Glomerular visceral epithelial cell (primary cell): ENCODE results near the gene DENR.
"Not testable (repeated sequence)": the region's sequence is repeated elsewhere in the genome, so short reads cannot be mapped to it uniquely, and the experiment has no call there.

Experiments
- DNase-seq: peaks from one replicate; pipeline ENCODE4 v3.0.0-alpha.2; 2016; ENCODE audit errors: extremely low spot score

DENR gene, protein sequence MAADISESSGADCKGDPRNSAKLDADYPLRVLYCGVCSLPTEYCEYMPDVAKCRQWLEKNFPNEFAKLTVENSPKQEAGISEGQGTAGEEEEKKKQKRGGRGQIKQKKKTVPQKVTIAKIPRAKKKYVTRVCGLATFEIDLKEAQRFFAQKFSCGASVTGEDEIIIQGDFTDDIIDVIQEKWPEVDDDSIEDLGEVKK

DNA sequence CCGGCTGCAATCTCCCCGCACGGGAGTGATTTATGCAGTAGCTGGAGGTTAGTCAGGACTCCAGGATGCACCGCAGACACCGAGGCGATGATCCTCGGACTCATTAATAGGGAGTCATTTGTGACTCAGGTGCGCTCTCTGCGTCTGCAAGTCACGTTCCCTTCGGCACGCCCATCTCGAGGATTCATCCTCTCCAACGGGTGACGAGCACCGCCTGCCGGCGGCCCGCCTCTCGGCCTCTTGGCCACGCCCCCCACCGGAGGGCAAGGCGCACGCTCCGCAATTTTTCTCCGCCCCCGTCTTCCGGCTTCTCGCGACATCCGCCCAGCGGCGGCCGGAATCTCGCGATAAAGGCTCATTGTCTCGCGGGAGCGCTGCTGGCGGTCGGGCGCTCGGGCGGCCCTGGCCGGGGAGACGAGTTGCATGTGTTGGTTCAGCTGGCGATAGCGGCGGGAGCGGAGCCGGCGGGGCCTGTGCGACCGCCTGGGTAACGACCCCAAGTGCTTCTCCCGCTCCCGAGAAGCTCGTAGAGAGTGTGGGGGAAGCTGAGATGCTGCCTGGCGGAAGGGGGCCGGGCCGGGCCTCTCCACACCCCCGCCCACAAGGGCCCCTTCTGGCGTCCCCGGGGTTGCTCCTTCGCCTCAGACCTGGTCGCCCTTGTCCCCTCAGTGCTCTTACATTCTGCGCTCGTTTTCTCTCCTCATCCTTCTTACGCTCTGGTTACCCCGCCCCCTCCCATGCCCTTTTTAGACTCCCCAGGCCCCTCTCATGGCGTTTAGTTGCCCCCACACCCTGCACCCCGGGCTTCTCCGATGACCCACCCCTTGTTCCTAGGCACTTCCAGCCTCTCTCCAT lies at the start of gene DENR:
Gene DENR, plus strand, starts transcription at position 361 of the 855 bp plus-strand sequence. CDS start 878 bp downstream, outside the sequence.
- peak; percentile 99 for DNase-seq

DNA sequence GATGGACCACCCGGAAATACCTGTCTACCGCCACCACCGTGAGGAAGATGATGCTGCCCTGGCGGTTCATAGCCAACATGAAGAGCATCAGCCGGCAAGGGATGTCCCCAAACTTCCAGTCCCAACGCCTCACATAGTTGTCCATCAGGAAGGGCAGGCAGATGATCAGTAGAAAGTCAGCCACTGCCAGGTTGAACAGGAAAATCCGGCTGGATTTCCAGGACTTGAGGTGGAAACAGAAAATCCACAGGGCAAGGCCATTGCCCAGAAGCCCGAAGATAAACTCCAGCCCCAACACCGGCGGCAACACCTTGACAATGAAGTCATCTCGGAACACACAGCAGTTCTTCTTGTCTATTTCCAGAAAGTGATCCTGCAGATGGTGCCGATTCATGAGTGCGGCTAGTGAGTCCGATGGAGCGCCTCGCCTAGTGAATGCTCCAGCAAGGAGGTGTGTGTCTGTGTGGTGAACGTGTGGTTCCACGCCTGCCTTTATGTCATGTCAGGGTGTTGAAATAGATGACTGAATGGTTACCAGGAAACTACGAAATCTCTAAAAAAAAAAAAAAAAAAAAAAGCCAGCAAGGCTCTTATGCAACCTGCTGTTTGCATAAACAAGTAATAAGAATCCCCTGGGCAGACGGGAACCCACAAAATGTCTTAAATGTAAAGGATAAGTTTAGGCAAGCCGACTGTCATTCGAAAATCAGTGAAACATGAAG lies 49.6 kb upstream of the DENR start, which contains the start of gene HCAR2:
Gene HCAR2, minus strand, starts transcription at position 468 of the 722 bp plus-strand sequence. Its CDS starts 74 bp downstream, at position 394.
- not testable (repeated sequence) for DNase-seq

DNA sequence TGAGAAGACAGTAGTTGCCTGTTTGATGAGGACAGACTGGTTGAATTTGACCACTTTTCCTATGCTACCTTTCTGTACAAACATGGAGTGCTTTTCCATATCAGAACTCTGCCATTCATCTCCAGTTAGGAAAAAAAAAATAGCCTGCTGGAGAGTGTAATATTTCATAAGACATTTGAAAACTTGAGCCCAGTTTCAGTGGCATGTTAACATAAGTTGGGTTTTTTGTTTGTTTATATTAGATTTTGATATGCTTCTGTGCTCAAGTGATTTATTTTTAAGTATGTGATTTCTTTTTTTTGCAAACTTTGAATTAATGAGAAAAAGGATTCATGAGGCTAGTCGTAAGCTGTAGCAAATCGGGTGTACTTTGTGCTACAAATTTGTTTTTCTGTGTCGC lies 48.8 kb upstream of the DENR start:
- not testable (repeated sequence) for DNase-seq

GRCh38 chr12:122709287-122709686 lies 43.3 kb upstream of the DENR start:
- not testable (repeated sequence) for DNase-seq

GRCh38 chr12:122710341-122710740 lies 42.3 kb upstream of the DENR start:
- not testable (repeated sequence) for DNase-seq

GRCh38 chr12:122711266-122711665 lies 41.4 kb upstream of the DENR start:
- not testable (repeated sequence) for DNase-seq

DNA sequence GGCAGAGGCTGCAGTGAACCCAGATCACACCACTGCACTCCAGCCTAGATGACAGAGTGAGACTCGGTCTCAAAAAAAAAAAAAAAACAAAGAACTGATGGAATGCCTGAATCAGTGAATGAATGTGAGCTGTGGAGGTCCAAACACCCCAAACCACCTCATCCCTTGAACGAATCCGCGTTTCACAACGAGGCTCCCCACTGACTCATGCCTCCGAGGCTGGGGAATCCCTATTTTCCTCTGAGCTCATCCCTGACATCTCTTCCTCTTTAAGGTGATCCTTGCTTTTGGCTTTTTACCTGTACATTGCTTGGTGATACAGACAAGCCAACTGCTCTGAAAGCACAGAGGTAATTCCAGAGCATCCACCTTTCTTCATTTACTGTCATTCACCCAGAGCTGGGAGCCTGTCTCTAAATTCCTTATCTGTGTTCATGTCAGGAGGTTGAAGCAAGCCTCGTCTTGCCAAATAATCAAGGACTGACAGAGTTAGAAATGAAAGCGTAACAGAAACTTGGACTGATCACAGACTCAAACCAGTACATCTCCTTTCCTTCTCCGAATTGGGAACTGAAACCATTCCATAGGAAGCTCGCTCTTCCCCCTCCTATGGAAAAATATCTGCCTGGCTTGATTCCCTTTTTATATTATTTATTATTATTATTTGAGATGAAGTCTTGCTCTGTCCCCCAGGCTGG lies 39.0 kb upstream of the DENR start:
- not testable (repeated sequence) for DNase-seq

DNA sequence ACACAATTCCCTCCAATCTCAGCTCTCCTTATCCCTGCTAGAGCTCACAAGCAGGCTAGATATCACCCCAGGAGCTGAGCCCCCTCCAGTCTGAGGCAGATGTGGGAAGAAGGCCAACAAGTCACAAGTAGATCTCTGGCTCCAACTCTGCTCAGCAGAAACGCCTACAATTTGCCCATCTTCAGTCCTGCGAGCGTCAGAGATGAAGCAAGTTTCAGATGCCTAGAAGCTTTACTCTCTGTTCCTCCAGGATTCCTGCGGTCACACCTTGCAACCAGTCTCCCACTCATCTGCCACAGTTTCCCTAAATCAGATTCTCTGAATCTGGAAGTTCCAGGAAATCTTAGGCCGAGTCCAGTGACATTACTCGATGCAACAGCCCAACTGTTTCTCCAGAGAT lies 37.4 kb upstream of the DENR start:
- not testable (repeated sequence) for DNase-seq

DNA sequence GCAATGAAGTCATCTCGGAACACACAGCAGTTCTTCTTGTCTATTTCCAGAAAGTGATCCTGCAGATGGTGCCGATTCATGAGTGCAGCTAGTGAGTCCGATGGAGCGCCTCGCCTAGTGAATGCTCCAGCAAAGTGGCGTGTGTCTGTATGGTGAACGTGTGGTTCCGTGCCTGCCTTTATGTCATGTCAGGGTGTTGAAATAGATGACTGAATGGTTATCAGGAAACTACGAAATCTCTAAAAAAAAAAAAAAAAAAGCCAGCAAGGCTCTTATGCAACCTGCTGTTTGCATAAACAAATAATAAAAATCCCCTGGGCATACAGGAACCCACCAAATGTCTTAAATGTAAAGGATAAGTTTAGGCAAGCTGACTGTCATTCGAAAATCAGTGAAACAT lies 36.0 kb upstream of the DENR start, which contains the start of gene HCAR3:
Gene HCAR3, minus strand, starts transcription at position 154 of the 400 bp plus-strand sequence. Its CDS starts 74 bp downstream, at position 80.
- DNase-seq: not testable (repeated sequence)

GRCh38 chr12:122721057-122721545 lies 31.5 kb upstream of the DENR start:
- DNase-seq: peak; percentile 55

DNA sequence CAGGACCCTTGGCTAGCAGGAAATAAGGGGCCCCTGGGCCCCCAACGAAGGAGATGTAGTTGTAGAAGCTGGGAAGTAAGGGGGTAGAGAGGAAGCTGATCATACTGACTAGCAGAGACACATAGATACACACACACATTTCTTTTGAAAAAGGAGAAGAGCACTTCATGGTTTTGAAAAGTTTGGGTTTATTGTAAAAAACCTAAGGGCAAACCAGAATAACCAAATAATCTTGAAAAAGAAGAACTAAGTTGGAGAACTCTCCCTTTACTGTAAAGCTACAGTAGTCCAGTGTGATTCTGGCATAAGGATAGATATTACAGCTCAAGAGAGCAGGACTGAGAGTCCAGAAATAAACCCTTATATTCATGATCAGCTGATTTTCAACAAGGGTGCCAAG lies 30.2 kb upstream of the DENR start:
- DNase-seq: no peak

DNA sequence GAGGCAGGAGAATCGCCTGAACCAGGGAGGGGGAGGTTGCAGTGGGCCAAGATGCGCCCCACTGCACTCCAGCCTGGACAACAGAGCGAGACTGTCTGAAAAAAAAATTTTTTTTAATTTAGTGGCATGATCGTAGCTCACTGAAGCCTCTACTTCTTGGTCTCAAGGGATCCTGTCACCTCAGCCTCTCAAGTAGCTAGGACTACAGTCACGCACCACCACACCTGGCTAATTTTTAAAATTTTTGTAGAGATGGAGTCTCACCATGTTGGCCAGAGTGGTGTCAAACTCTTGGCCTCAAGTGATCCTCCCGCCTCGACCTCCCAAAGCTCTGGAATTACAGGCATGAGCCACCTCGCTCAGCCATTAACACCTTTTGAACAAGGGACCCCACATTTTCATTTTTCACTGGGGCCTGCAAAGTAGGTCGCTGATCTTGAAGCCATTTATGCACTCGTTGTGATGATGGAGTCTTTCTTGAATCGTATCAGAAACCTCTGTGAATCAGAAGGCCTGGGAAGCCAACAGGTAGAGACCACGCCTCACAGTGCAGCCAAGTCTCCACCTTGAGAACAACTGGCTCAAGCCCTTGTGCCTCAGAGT lies 27.9 kb upstream of the DENR start:
- no peak for DNase-seq

DNA sequence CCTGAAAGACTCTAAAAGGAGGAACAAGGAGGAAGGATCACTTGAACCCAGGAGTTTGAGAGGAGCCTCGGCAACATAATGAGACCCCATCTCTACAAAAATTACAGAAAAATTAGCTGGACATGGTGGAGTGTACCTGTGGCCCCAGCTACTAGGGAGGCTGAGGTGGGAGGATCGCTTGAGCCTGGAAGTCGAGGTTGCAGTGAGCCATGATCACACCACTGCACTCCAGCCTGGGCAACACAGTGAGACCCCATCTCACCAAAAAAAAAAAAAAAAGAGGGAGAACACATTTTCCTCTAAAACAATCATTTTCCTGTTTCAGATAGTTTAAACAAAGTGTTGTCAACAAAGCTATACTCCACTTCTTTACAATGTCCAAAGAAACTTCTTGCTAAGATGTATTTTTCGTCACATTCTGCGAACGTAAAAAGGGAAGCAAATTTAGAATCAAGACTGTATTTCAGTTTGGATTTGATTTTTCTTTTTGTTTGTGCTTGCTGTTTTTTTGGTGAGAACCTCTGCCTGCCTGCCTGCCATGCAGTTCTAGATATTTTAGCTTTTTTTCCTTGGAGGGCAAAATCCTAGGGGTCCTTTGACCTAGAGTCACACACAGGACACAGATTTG lies 27.1 kb upstream of the DENR start:
- DNase-seq: no peak

- peak; percentile 58 for DNase-seq
These were observed 26.5 kb upstream of the DENR start for GRCh38 chr12:122726080-122726558.

DNA sequence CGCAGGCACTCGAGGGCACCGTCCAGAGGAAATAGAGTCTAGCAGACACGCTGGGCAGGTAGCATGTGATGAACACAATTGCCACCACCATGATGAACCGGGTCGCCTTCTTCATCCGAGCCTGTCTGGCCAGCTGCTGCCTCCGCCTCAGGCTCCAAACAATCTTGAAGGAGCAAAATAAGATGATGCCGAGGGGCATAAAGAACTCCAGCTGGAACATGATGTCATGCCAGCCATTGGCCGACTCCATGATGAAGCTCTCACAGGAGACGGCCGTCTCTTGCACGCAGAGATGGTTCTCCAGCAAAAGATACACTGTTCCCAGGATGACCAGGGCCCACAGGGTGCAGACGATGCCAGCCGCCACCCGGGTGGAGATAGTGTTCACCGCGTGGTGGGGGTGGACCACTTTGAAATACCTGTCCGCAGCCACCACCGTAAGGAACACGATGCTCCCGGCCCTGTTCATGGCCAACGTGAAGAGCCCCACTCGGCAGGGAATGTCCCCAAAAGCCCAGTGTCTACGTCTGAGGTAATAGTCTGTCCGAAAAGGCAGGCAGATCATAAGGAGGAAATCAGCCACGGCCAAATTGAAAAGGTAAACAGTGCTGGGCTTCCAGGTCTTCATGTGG lies 22.9 kb upstream of the DENR start:
- DNase-seq: no peak

GRCh38 chr12:122730215-122731014 lies 22.2 kb upstream of the DENR start, which contains the start of gene HCAR1:
HCAR1 (minus strand) TSS chr12:122730844; CDS start chr12:122730339, 505 bp downstream.
- peak; percentile 33 for DNase-seq

DNA sequence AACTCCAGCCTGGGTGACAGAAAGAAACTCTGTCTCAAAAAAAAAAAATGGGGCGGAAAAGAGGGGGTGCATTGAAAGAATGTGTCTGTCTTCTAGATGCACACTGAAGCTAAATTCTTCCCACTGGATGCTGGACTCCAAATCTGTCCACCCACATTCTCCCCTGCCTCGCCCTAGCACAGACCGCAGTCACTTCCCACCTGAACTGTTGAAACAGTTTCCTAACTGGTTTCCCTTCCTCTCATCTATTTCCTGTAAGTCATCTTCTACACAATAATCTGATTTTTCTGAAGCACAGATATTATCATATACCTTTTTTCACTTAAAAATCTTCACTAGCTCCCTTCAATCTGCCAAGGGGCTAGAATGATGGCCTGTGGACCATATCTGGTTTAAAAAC lies 20.5 kb upstream of the DENR start:
- no peak for DNase-seq

DNA sequence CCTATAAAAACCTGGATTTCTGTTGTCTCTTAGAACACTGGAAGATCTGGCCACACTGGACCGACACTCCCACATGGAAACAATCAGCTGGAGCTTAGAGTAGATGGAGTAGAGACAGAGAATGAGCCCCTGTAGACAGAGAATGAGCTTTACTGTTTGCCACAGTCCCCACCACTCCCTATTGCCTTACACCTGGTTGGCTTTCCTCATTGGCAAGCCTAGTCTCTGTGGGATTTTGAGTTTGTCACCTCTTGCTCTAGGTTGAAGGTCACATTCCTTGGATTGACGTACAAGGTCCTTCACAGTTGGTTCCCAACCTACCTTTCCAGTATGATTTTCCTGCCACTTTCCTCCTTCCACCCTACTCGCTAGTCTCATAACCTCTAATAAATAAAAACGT lies 20.0 kb upstream of the DENR start:
- no peak for DNase-seq

DNA sequence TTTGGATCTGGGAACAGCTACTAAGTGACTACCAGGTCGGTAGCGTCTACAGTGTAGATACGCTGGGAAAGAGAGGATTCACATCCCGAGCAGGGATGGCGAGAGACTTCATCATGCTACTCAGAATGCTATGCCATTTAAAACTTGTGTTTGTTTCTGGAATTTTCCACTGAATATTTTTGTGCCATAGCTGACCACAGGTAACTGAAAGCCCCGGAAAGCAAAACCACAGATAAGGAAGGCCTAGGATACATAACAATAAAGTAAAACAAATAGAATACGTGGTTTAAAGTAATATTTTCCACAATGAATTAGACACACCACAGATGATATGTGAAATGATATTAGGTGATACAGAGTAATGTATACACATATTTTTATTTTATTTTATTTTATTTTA lies 14.1 kb upstream of the DENR start:
- DNase-seq: no peak
